ENCODE data around the gene CIAO2B. TPM values are rescaled to one million over a fixed set of nuclear protein-coding genes. Genes with fewer than 3 reads are reported as not detected.

CIAO2B gene
- total RNA-seq, 1 experiment from 2014 or later: 59.7 TPM

DNA sequence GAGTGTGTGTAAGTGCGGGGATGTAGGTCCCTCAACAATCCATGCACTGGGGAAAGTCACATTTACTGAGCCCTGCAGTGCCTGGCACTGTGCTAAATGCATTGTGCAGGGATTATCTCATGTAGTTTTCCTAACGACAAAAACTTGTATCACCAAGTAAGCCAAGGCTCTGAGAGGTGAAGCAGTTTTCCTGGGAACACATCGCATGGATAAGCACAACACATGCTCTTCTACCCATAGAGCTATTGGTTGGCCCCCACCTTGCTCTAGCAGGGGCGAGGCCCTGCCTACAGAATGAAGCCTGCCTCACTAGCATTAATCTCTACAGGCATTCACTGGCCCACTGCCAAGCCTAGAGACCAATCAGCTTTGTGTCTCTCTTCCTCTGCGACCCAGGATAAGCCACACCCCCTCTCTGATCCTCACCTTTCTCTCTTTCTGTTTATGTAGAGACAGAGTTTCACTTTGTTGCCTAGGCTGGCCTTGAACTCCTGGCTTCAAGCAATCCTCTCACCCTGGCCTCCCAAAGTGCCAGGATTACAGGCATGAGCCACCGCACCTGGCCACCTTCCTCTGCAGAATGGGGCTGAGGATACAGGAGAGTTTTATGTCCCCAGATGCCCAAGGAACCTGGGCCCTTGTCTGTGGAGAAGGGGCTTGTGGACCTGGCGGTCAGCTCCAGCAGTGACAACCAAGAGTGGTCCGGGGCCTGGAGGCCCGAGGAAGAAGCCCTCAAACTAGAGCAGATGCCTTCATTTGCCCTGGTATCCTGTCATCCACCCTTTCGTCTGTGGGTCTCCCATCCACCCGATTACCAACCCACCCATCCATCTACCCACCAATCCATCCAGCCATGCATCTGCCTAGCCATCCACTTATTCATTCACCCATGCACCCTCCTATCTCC is 28.3 kb downstream of the CIAO2B start:
- H3K9me3 Mint-ChIP-seq: no peaks in the 10 kb centered on the region
- peak; percentile 90 for ATAC-seq
- ChIA-PET CTCF (interaction anchor here (0.7 to 5.4 kb wide), 8 partner anchors 11 to 263 kb away, joined by 3 to 57 read pairs (median 4); partner anchors contain the start of genes CES3, NAE1 and RRAD), POLR2A (no interaction called here)
- H3K4me1 Mint-ChIP-seq: peaks cover 5% of the 10 kb centered on the region; the same call in 1 of the 2 replicates
- H3K36me3 Mint-ChIP-seq: no peaks in the 10 kb centered on the region
- DNase-seq (ENCODE audit: low spot score): peak; percentile 55
- H3K27ac Mint-ChIP-seq: peak overlapping the region; percentile 88
- H3K27me3 Mint-ChIP-seq (ENCODE audit: low read depth): peaks cover 15% of the 10 kb centered on the region
- no peak overlapping the region for H3K4me3 Mint-ChIP-seq
- TF ChIP-seq, protein P1, sequence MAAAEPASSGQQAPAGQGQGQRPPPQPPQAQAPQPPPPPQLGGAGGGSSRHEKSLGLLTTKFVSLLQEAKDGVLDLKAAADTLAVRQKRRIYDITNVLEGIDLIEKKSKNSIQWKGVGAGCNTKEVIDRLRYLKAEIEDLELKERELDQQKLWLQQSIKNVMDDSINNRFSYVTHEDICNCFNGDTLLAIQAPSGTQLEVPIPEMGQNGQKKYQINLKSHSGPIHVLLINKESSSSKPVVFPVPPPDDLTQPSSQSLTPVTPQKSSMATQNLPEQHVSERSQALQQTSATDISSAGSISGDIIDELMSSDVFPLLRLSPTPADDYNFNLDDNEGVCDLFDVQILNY (CRISPR knock-in tag; IDR thresholded peaks at IDR 0.05): no peak
- TF ChIP-seq GABPB1 (CRISPR knock-in tag; IDR thresholded peaks at IDR 0.05): peak; percentile 29; the same call in 1 of the 2 replicates

DNA sequence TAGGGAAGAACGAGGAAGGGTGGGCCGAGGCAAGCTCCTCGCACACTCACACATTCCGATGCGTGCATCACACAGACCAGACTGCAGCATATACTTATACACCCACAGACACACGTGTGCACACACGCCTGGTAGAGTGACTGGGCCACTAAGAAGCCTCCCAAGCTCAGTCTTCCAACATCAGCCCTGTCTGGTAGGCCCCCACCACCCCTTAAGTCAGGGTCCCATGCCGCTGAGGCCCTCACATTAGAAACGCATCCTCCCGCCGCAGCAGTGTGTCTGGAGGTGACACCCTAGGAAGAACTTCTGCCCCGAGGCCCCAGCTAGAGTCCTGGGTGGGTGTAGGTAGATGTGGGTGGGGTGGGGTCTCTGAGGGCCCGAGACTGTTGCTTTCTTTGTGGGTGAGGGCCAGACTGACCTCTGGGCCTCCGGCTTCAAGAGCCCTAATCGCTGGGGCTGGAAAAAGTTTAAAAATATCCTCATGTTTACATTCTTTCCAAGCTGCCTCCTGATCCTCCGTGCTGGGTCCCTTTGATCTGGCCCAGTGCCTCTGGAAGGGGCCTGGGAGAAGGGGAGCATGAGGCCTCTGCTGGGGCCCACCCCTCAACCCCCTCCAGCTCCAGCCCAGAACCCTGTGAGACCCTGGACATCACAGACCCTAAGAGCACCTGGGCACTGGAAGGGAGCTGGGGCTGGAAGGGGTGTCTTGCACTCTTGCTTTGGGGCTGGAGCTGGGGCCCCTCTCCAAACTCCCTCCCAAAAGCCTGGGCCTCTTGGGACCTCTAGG is 29.2 kb downstream of the CIAO2B start:
- ATAC-seq (no peak), DNase-seq (ENCODE audit: low spot score) (no peak)
- POLR2A ChIA-PET: no interaction called here
- TF ChIP-seq NFATC4 (CRISPR knock-in tag; IDR thresholded peaks at IDR 0.05) (no peak), TCF7 (CRISPR knock-in tag; IDR thresholded peaks at IDR 0.05; ENCODE audit: low read depth) (no peak), USF1 (CRISPR knock-in tag; IDR thresholded peaks at IDR 0.05) (no peak), GABPB1 (CRISPR knock-in tag; IDR thresholded peaks at IDR 0.05) (0 out of 2 replicates have a peak, but pooled peaks have one; percentile 28), EMX1 (CRISPR knock-in tag; IDR thresholded peaks at IDR 0.05) (no peak)
- TF ChIP-seq, protein P2, sequence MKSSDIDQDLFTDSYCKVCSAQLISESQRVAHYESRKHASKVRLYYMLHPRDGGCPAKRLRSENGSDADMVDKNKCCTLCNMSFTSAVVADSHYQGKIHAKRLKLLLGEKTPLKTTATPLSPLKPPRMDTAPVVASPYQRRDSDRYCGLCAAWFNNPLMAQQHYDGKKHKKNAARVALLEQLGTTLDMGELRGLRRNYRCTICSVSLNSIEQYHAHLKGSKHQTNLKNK (CRISPR knock-in tag; IDR thresholded peaks at IDR 0.05): no peak
- Mint-ChIP-seq H3K4me3 (no peak overlapping the region), H3K36me3 (no peaks in the 10 kb centered on the region), H3K4me1 (peaks cover 6% of the 10 kb centered on the region), H3K27me3 (ENCODE audit: low read depth) (peaks cover 15% of the 10 kb centered on the region), H3K27ac (no peak overlapping the region), H3K9me3 (no peaks in the 10 kb centered on the region)
- CTCF ChIA-PET: interaction anchor here (0.7 to 5.4 kb wide), 11 partner anchors 10 to 264 kb away, joined by 3 to 57 read pairs (median 4); partner anchors contain the start of genes CDH16, CES3, NAE1 and RRAD

DNA sequence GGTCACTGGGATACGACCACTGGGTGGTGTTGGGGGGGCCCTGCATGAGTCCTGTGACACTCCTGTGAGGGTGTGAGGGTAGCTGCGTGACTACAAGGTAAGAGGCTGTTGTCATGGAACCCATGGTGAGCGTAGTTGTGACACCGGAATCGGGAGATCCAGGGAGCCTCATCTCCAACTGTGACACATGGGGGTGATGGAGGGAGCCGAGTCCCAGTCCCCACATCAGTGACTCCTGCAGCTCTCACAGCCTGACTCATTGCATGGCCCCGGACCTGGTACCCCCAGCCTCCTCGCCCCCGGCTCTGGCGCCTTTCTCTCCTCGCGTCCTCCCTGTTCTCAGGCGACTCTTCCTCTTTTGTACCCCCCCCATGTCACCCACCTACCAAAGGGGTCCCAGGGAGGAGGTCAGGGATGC is 29.8 kb downstream of the CIAO2B start:
- no peak overlapping the region for H3K4me3 Mint-ChIP-seq
- peaks cover 13% of the 10 kb centered on the region for H3K4me1 Mint-ChIP-seq
- POLR2A ChIA-PET: no interaction called here
- peaks cover 12% of the 10 kb centered on the region for H3K27me3 Mint-ChIP-seq (ENCODE audit: low read depth)
- TF ChIP-seq, protein P3, sequence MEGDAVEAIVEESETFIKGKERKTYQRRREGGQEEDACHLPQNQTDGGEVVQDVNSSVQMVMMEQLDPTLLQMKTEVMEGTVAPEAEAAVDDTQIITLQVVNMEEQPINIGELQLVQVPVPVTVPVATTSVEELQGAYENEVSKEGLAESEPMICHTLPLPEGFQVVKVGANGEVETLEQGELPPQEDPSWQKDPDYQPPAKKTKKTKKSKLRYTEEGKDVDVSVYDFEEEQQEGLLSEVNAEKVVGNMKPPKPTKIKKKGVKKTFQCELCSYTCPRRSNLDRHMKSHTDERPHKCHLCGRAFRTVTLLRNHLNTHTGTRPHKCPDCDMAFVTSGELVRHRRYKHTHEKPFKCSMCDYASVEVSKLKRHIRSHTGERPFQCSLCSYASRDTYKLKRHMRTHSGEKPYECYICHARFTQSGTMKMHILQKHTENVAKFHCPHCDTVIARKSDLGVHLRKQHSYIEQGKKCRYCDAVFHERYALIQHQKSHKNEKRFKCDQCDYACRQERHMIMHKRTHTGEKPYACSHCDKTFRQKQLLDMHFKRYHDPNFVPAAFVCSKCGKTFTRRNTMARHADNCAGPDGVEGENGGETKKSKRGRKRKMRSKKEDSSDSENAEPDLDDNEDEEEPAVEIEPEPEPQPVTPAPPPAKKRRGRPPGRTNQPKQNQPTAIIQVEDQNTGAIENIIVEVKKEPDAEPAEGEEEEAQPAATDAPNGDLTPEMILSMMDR (IDR thresholded peaks at IDR 0.05): no peak
- TF ChIP-seq JUN (CRISPR knock-in tag; IDR thresholded peaks at IDR 0.05) (no peak), OVOL2 (CRISPR knock-in tag; IDR thresholded peaks at IDR 0.05; ENCODE audit: borderline replicate concordance) (no peak)
- no peak for DNase-seq (ENCODE audit: low spot score)
- CTCF ChIA-PET: interaction anchor here (0.9 to 5.4 kb wide), 5 partner anchors 9 to 37 kb away, joined by 3 to 57 read pairs (median 10); partner anchors contain the start of genes CDH16 and RRAD
- H3K27ac Mint-ChIP-seq: no peak overlapping the region
- H3K36me3 Mint-ChIP-seq: no peaks in the 10 kb centered on the region
- H3K9me3 Mint-ChIP-seq: no peaks in the 10 kb centered on the region
- ATAC-seq: no peak
